HepG2 (cell line): ENCODE results near the gene PLCL2. TPM values are rescaled to one million over a fixed set of nuclear protein-coding genes. Genes with fewer than 3 reads are reported as not detected.

ENCODE experiments used
- ATAC-seq: fragments of 200-7000 bp; cut with Tn5 transposase; 3 replicates; pipeline ENCODE4 v1.9.1; 2020; ENCODE audit warnings: mild to moderate bottlenecking, moderate library complexity
- BruUV-seq: library from RNA; stranded (reverse); fragments of 400-500 nt; replicated peaks from 2 replicates; lab custom pipeline; 2021; lab: Mats Ljungman, UMichigan
- CTCF ChIA-PET: fragments of 300-600 bp; formaldehyde crosslinking; extraction: SDS; loops from one replicate; lab custom pipeline; 2021; ENCODE audit warnings: low total read pairs, inconsistent platforms, low intra/inter-chr PET ratio; lab: Yijun Ruan, JAX
- POLR2A ChIA-PET: fragments of 350-600 bp; sonication (Branson Sonifier 250); formaldehyde crosslinking; loops from one replicate; lab custom pipeline; 2020; ENCODE audit warnings: antibody characterized with exemption, inconsistent platforms; lab: Yijun Ruan, JAX
- DNase-seq: peaks from one replicate; pipeline ENCODE4 v3.0.0-alpha.2; 2015; ENCODE audit warnings: low spot score
- FAIRE-seq: peaks from 3 replicates; lab custom pipeline; 2011; peaks lifted over from hg19 to GRCh38; lab: Jason Lieb, UNC
- H2AFZ ChIP-seq: one replicate; pipeline ENCODE4 v1.6.1; 2011; ENCODE audit warnings: low read length, inconsistent platforms
- H3K27ac ChIP-seq: fragments of 300-600 bp; 3 replicates; pipeline ENCODE4 v1.8.0; 2011; ENCODE audit warnings: mixed run types, mild to moderate bottlenecking, mixed read lengths, low read length, inconsistent platforms; ENCODE audit not compliant: insufficient read depth; ENCODE audit errors: extremely low read length
- H3K27me3 ChIP-seq, 2 experiments: fragments of 200-600 bp in 1 of 2; 2 replicates in 1 of 2; 3 replicates in 1 of 2; pipeline versions ENCODE4 v1.6.0 to v1.8.0; 2011; ENCODE audit warnings: low read length in 2 of 2, mild to moderate bottlenecking in 2 of 2, moderate library complexity in 2 of 2, inconsistent platforms in 1 of 2; ENCODE audit not compliant: insufficient read depth in 2 of 2, control insufficient read depth in 1 of 2
- H3K36me3 ChIP-seq, 2 experiments: fragments of 200-600 bp in 1 of 2; replicated peaks in 1 of 2; 2 replicates in 1 of 2; 3 replicates in 1 of 2; pipeline versions ENCODE4 v1.5.1 to v1.8.0; 2011; ENCODE audit warnings: low read length in 2 of 2, inconsistent platforms in 1 of 2; ENCODE audit not compliant: insufficient read depth in 2 of 2, control insufficient read depth in 1 of 2
- H3K4me1 ChIP-seq: 2 replicates; pipeline ENCODE4 v1.5.1; 2012; ENCODE audit warnings: low read length, inconsistent platforms; ENCODE audit not compliant: insufficient read depth
- H3K4me2 ChIP-seq: 2 replicates; pipeline ENCODE4 v1.6.0; 2011; ENCODE audit warnings: low read depth, low read length, inconsistent platforms
- H3K4me3 ChIP-seq, 3 experiments: fragments of 200-600 bp in 1 of 3; sonication (generic), shearing (Covaris generic) in 1 of 3; replicated peaks in 1 of 3; 2 replicates each; pipeline ENCODE4 v1.5.1; 2011 to 2016; ENCODE audit warnings: low read length in 3 of 3, inconsistent platforms in 2 of 3, low read depth in 2 of 3, mild to moderate bottlenecking in 2 of 3, control low read depth in 1 of 3, mixed read lengths in 1 of 3; ENCODE audit not compliant: insufficient read depth in 1 of 3
- H3K79me2 ChIP-seq: one replicate; pipeline ENCODE4 v1.6.1; 2011; ENCODE audit warnings: low read length, inconsistent platforms; ENCODE audit not compliant: insufficient read depth
- H3K9ac ChIP-seq: 2 replicates; pipeline ENCODE4 v1.6.0; 2011; ENCODE audit warnings: mild to moderate bottlenecking, low read depth, low read length, inconsistent platforms; ENCODE audit not compliant: insufficient read depth
- H3K9me3 ChIP-seq: 2 replicates; pipeline ENCODE4 v1.5.1; 2012; ENCODE audit warnings: mild to moderate bottlenecking, low read length
- H4K20me1 ChIP-seq: 2 replicates; pipeline ENCODE4 v1.6.0; 2011; ENCODE audit warnings: inconsistent platforms, mild to moderate bottlenecking, low read length, moderate library complexity; ENCODE audit not compliant: insufficient read depth
- ATAD3A ChIP-seq: sonication (generic); formaldehyde crosslinking; IDR thresholded peaks from 2 replicates; pipeline ENCODE4 v1.4.0; 2020; ENCODE audit warnings: missing genetic modification reagents
- ATF7 ChIP-seq, 2 experiments: fragments of 450-650 bp in 1 of 2; sonication (generic) in 1 of 2; formaldehyde crosslinking in 1 of 2; IDR thresholded peaks; 2 replicates each; pipeline versions ENCODE4 v1.4.0 to v1.6.1; 2016 to 2020; ENCODE audit warnings: antibody characterized with exemption in 1 of 2, mild to moderate bottlenecking in 1 of 2, missing genetic modification reagents in 1 of 2
- GABPA ChIP-seq, 2 experiments: IDR thresholded peaks; 2 replicates each; pipeline ENCODE4 v1.6.1; 2011 to 2016; ENCODE audit warnings: low read depth in 2 of 2, low read length in 1 of 2, missing biosample characterization in 1 of 2, missing genetic modification characterization in 1 of 2
- GTF3A ChIP-seq: sonication (generic); formaldehyde crosslinking; conservative IDR thresholded peaks from 2 replicates; pipeline ENCODE4 v1.4.0; 2020; ENCODE audit warnings: mild to moderate bottlenecking, missing genetic modification reagents
- NR2C2 ChIP-seq: sonication (generic); formaldehyde crosslinking; IDR thresholded peaks from 2 replicates; pipeline ENCODE4 v1.4.0; 2020; ENCODE audit warnings: missing genetic modification reagents, mild to moderate bottlenecking, moderate library complexity, borderline replicate concordance
- REPIN1 ChIP-seq: sonication (generic); formaldehyde crosslinking; IDR thresholded peaks from 2 replicates; pipeline ENCODE4 v1.8.0; 2022; ENCODE audit warnings: missing genetic modification reagents, low read depth, mild to moderate bottlenecking, borderline replicate concordance
- SMARCE1 ChIP-seq: fragments of 450-650 bp; IDR thresholded peaks from 2 replicates; pipeline ENCODE4 v1.6.1; 2017; ENCODE audit warnings: borderline replicate concordance
- SSRP1 ChIP-seq: IDR thresholded peaks from 2 replicates; pipeline ENCODE4 v1.6.1; 2016; ENCODE audit warnings: control low read depth
- ZKSCAN8 ChIP-seq: IDR thresholded peaks from 2 replicates; pipeline ENCODE4 v1.6.1; 2016; ENCODE audit warnings: borderline replicate concordance, missing genetic modification reagents, missing compliant biosample characterization
- ZNF281 ChIP-seq: sonication (generic); formaldehyde crosslinking; IDR thresholded peaks from 2 replicates; pipeline ENCODE4 v1.4.0; 2020; ENCODE audit warnings: missing genetic modification reagents, borderline replicate concordance
- ZSCAN22 ChIP-seq: sonication (generic); formaldehyde crosslinking; IDR thresholded peaks from 2 replicates; pipeline ENCODE4 v1.4.0; 2020; ENCODE audit warnings: mild to moderate bottlenecking, missing genetic modification reagents
- WGBS: methylation state at CpG from one replicate; pipeline ENCODE4 v1.1.6; 2017; ENCODE audit warnings: low lambda C conversion rate; 5-methylcytosine and 5-hydroxymethylcytosine counted together
- in situ Hi-C: cut with HindIII; loops from 2 replicates; pipeline ENCODE4 v1.10.0; 2017; ENCODE audit warnings: low pct_unique_long_range_greater_than_20kb; ENCODE audit not compliant: extremely low pct_ligation_motif_present
- intact Hi-C: fragments of 100-400 bp; cut with micrococcal nuclease; formaldehyde crosslinking; loops from one replicate; pipeline ENCODE4 v1.10.0; 2022; ENCODE audit not compliant: unreplicated experiment
- polyA plus RNA-seq, 8 experiments: library from polyadenylated mRNA; depleted of rRNA in 3 of 8; stranded (reverse) in 7 of 8; unstranded in 1 of 8; fragments of >200 nt; fragmentation: Illumina TruSeq in 4 of 8; extraction: Trizol in 4 of 8; gene quantifications; 2 replicates each; pipeline versions ENCODE4 v1.2.1 to v1.2.3, GENCODE V29; 2011 to 2016; ENCODE audit warnings: low read depth in 4 of 8, missing spikeins in 1 of 8, mixed read lengths in 1 of 8; ENCODE audit not compliant: insufficient read depth in 1 of 8
- total RNA-seq, 5 experiments: library from RNA; depleted of rRNA; stranded (reverse); fragments of >200 nt; fragmentation: Illumina TruSeq; extraction: Trizol; gene quantifications; 2 replicates each; pipeline ENCODE4 v1.2.3, GENCODE V29; 2016; ENCODE audit warnings: low read depth in 1 of 5
- TF ChIP-seq, protein P1 (sequence below): sonication (generic); formaldehyde crosslinking; conservative IDR thresholded peaks from 2 replicates; pipeline ENCODE4 v1.8.1; 2023; ENCODE audit warnings: missing genetic modification reagents
- TF ChIP-seq, protein P2 (sequence below): sonication (generic); formaldehyde crosslinking; IDR thresholded peaks from 2 replicates; pipeline ENCODE4 v1.5.1; 2020; ENCODE audit warnings: missing genetic modification reagents, mild to moderate bottlenecking, borderline replicate concordance
- TF ChIP-seq, protein P3 (sequence below): sonication (generic); formaldehyde crosslinking; IDR thresholded peaks from 2 replicates; pipeline ENCODE4 v1.8.1; 2023; ENCODE audit warnings: missing genetic modification reagents, inconsistent platforms, borderline replicate concordance

PLCL2 gene
- total and polyA plus RNA-seq, 2 of the 13 experiments (the other 11 are each of a cell fraction or from before 2014, with no cell fraction given): not detected

DNA sequence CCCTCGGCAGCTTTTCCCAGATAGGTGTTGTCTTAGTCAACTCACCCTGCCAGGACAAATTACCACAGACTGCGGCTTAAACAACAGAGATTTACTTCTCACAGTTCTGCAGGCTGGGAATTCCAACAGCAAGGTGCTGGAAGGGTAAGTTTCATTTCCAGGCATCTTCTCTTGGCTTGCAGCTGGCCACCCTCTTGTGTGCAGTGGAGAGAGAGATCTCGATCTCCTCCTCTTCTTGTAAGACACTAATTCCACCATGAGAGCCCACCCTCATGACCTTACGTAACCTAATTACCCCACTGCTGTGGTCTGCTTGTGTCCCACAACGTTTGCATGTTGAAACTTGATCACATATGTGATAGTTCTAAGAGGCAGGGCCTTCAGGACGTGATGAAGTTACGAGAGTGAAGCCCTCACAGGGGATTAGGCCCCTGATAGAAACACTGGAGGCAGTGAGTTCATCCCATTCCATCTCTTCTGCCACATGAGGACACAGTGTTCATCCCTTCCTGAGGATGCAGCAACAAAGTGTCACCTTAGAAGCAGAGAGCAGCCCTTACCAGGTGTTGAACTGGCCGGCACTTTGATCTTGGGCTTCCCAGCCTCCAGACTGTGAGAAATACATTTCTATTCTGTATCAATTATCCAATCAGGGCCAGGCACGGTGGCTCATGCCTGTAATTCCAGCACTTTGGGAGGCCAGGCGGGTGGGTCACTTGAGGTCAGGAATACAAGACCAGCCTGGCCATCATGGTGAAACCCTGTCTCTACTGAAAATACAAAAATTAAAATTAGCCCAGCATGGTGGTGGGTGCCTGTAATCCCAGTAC lies 247.7 kb downstream of the PLCL2 start:
- H3K9me3 ChIP-seq: no peaks in the 10 kb centered on the region
- no peak for TF ChIP-seq NR2C2 (CRISPR knock-in tag)
- TF ChIP-seq ZKSCAN8: no peak
- TF ChIP-seq, protein P1, sequence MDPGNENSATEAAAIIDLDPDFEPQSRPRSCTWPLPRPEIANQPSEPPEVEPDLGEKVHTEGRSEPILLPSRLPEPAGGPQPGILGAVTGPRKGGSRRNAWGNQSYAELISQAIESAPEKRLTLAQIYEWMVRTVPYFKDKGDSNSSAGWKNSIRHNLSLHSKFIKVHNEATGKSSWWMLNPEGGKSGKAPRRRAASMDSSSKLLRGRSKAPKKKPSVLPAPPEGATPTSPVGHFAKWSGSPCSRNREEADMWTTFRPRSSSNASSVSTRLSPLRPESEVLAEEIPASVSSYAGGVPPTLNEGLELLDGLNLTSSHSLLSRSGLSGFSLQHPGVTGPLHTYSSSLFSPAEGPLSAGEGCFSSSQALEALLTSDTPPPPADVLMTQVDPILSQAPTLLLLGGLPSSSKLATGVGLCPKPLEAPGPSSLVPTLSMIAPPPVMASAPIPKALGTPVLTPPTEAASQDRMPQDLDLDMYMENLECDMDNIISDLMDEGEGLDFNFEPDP (CRISPR knock-in tag): no peak
- TF ChIP-seq REPIN1 (CRISPR knock-in tag): no peak
- TF ChIP-seq GTF3A (CRISPR knock-in tag): no peak
- TF ChIP-seq SSRP1 (CRISPR knock-in tag): no peak
- no peak for TF ChIP-seq GABPA (IDR thresholded peaks at IDR 0.05; ENCODE audit: low read depth, low read length)
- TF ChIP-seq GABPA (CRISPR knock-in tag; IDR thresholded peaks at IDR 0.05; ENCODE audit: low read depth): no peak
- TF ChIP-seq ATAD3A (CRISPR knock-in tag): no peak
- no peak for TF ChIP-seq ZSCAN22 (CRISPR knock-in tag)
- no peak for TF ChIP-seq ATF7 (IDR thresholded peaks at IDR 0.05)
- TF ChIP-seq ATF7 (CRISPR knock-in tag; IDR thresholded peaks at IDR 0.05): no peak
- TF ChIP-seq ZNF281 (CRISPR knock-in tag): no peak
- TF ChIP-seq SMARCE1: no peak
- TF ChIP-seq, protein P2, sequence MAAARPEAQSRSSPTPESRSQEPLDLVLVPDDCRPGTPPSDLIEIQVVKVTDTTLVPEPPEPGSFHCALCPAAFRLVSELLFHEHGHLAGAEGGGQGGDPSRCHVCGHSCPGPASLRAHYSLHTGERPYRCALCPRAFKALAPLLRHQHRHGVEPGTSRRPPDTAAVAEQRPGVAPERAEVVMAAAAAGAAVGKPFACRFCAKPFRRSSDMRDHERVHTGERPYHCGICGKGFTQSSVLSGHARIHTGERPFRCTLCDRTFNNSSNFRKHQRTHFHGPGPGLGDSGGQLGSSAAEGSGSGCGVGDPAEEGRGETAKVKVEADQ (CRISPR knock-in tag): no peak
- TF ChIP-seq, protein P3, sequence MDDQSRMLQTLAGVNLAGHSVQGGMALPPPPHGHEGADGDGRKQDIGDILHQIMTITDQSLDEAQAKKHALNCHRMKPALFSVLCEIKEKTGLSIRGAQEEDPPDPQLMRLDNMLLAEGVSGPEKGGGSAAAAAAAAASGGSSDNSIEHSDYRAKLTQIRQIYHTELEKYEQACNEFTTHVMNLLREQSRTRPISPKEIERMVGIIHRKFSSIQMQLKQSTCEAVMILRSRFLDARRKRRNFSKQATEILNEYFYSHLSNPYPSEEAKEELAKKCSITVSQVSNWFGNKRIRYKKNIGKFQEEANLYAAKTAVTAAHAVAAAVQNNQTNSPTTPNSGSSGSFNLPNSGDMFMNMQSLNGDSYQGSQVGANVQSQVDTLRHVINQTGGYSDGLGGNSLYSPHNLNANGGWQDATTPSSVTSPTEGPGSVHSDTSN (CRISPR knock-in tag): no peak

More for the DNA sequence above, 247.7 kb downstream of the PLCL2 start:
- no TSS peak for BruUV-seq
- no peak overlapping the region for H3K4me2 ChIP-seq
- no peaks in the 10 kb centered on the region for H4K20me1 ChIP-seq
- H3K36me3 ChIP-seq: no peaks in the 10 kb centered on the region
- H3K27ac ChIP-seq: no peak overlapping the region
- no peaks in the 10 kb centered on the region for H3K79me2 ChIP-seq
- in situ Hi-C loops (no loop called here), intact Hi-C loops (no loop called here)
- H3K4me1 ChIP-seq: no peaks in the 10 kb centered on the region
- CTCF ChIA-PET: no interaction called here
- no peak overlapping the region for H3K9ac ChIP-seq
- DNase-seq (no peak), FAIRE-seq (no peak), ATAC-seq (no peak)
- POLR2A ChIA-PET: no interaction called here
- 0 out of 5 replicates have a peak, but pooled peaks cover 0 to 6% of the 10 kb centered on the region in 2 experiments for H3K27me3 ChIP-seq
- WGBS: 23% methylated on average over 10 of the region's 10 CpGs
- no peak overlapping the region for H2AFZ ChIP-seq
- no peak overlapping the region for H3K4me3 ChIP-seq
